Erythroblast (primary cell): ENCODE measurements around the gene GALNT16.

ENCODE experiments used
- GATA1 ChIP-seq: IDR thresholded peaks from 2 replicates; pipeline ENCODE4 v1.6.1; 2011; ENCODE audit warnings: low read depth, mild to moderate bottlenecking, control low read depth, low read length, moderate library complexity
- POLR2A ChIP-seq: IDR thresholded peaks from 2 replicates; pipeline ENCODE4 v1.6.1; 2011; ENCODE audit warnings: mild to moderate bottlenecking, low read length

DNA sequence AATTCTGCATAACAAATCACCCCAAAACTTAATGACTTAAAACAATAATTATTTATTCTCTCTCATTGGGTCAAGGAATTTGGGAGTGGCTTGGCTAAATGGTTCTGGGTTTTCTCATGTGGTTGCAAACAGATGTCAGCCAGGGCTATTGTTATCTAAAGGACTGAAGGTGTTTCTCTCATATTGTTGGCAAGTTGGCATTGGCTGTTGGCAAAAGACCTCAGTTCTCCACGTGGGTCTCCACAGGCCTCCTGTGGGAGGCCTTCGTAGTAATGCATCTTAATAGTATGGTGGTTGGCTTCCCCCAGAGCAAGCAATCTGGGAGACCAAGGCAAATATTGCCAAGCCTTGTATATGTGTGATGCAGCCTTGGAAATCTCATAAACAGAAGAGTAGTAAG, 14.4 kb downstream of the GALNT16 start:
- TF ChIP-seq POLR2A (no peak), GATA1 (no peak)
